ENCODE data around the gene SPATS2. TPM values are rescaled to one million over a fixed set of nuclear protein-coding genes. Genes with fewer than 3 reads are reported as not detected.

Gene SPATS2
- total RNA-seq, 2 experiments from 2014 or later: 6.1 to 6.4 TPM

- Histone ChIP-seq H3K9me3 (ENCODE audit: control insufficient read depth in 1 of 2, insufficient read depth in 1 of 2, low read length in 2 of 2) (no peaks in the 10 kb centered on the region), H3K4me1 (ENCODE audit: insufficient read depth, low read length) (peaks cover 3% of the 10 kb centered on the region), H3K36me3 (ENCODE audit: insufficient read depth, low read length) (no peaks in the 10 kb centered on the region), H3K27me3 (ENCODE audit: control insufficient read depth in 1 of 2, insufficient read depth in 2 of 2, low read length in 2 of 2) (no peaks in the 10 kb centered on the region), H3K4me3 (ENCODE audit: low read length) (no peak overlapping the region), H3K27ac (ENCODE audit: low read depth in 1 of 2, low read length in 2 of 2) (no peak overlapping the region)
- intact Hi-C loops (cut with DNase I, micrococcal nuclease): no loop called here
- no peaks in the 10 kb centered on the region for H3K9me3 Mint-ChIP-seq
- H3K4me3 Mint-ChIP-seq: no peak overlapping the region
- peaks cover 14% of the 10 kb centered on the region for H3K4me1 Mint-ChIP-seq (ENCODE audit: low read depth)
- CTCF ChIA-PET: no interaction called here
- DNase-seq: no peak
- H3K27ac Mint-ChIP-seq: peak overlapping the region; percentile 83
- no peaks in the 10 kb centered on the region for H3K27me3 Mint-ChIP-seq
- POLR2A ChIA-PET: no interaction called here
- TF ChIP-seq CTCF (IDR thresholded peaks at IDR 0.05): no peak
- ATAC-seq (ENCODE audit: poor library complexity): no peak
- H3K36me3 Mint-ChIP-seq (ENCODE audit: low read depth): peaks cover 7% of the 10 kb centered on the region
Observed at GRCh38 chr12:49502590-49502989, 135.3 kb downstream of the SPATS2 start.

DNA sequence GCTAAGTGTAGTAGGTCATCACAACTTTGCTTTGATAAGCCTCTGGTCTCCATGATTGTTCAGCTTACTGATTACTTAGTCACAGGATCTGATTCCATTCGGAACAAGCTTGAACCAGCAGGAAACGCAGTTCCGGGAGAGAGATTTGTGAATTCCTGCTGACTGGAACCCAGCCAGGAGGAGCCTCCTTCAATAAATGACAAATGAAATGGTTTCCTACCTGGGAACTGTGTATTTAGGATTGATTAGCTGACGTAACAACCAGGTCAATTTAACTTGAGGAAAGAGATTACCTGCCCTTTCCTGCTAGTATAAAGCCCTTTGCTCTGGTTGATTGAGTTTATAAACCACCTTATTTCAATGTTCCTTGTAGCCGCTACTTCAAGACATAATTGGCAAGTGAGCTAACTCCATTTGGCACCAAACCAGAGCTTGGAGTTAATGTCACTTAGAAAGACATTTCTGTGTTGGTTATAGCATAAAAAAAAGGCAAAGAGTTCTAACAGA is 136.5 kb downstream of the SPATS2 start:
- H3K4me1 Mint-ChIP-seq (ENCODE audit: low read depth): peaks cover 14% of the 10 kb centered on the region
- no peaks in the 10 kb centered on the region for H3K27me3 Mint-ChIP-seq
- ChIA-PET CTCF (interaction anchor here (0.7 to 1.6 kb wide), 3 partner anchors 10 to 145 kb away, joined by 4 to 5 read pairs (median 4); no protein-coding TSS in a partner anchor), POLR2A (interaction anchor here (0.7 kb wide), 1 partner anchor 10 kb away, joined by 5 read pairs; no protein-coding TSS in a partner anchor)
- TF ChIP-seq CTCF (IDR thresholded peaks at IDR 0.05): no peak
- no peaks in the 10 kb centered on the region for H3K9me3 ChIP-seq (ENCODE audit: control insufficient read depth in 1 of 2, insufficient read depth in 1 of 2, low read length in 2 of 2)
- H3K27ac Mint-ChIP-seq: no peak overlapping the region
- ATAC-seq (ENCODE audit: poor library complexity) (no peak), DNase-seq (no peak)
- peaks cover 3% of the 10 kb centered on the region for H3K4me1 ChIP-seq (ENCODE audit: insufficient read depth, low read length)
- peaks cover 5% of the 10 kb centered on the region for H3K36me3 Mint-ChIP-seq (ENCODE audit: low read depth)
- H3K9me3 Mint-ChIP-seq: no peaks in the 10 kb centered on the region
- H3K27me3 ChIP-seq (ENCODE audit: control insufficient read depth in 1 of 2, insufficient read depth in 2 of 2, low read length in 2 of 2): no peaks in the 10 kb centered on the region
- H3K36me3 ChIP-seq (ENCODE audit: insufficient read depth, low read length): no peaks in the 10 kb centered on the region
- H3K4me3 Mint-ChIP-seq: no peak overlapping the region
- intact Hi-C loops (cut with DNase I, micrococcal nuclease): no loop called here
- no peak overlapping the region for H3K4me3 ChIP-seq (ENCODE audit: low read length)
- H3K27ac ChIP-seq (ENCODE audit: low read depth in 1 of 2, low read length in 2 of 2): no peak overlapping the region

DNA sequence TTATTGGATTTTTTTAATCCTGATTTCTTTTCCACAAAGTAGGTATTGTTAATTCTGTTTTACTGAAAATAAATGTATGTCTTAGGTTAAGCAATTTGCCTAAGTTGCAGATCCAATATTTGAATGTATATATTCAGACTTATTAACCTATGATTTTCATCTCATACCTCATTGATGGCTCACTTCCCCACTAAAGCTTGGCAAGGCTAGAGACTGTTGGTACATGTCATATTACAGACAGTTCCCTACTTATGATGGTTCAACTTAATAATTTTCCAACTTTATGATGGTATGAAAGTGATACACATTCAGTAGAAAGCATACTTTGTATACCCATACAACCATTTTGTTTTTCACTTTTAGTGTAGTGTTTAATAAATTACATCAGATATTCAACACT is 138.4 kb downstream of the SPATS2 start:
- H3K4me3 ChIP-seq (ENCODE audit: low read length): no peak overlapping the region
- ChIA-PET CTCF (no interaction called here), POLR2A (no interaction called here)
- H3K27ac ChIP-seq (ENCODE audit: low read depth in 1 of 2, low read length in 2 of 2): no peak overlapping the region
- peaks cover 3% of the 10 kb centered on the region for H3K4me1 ChIP-seq (ENCODE audit: insufficient read depth, low read length)
- Mint-ChIP-seq H3K27ac (no peak overlapping the region), H3K36me3 (ENCODE audit: low read depth) (peaks cover 5% of the 10 kb centered on the region), H3K9me3 (no peaks in the 10 kb centered on the region), H3K27me3 (no peaks in the 10 kb centered on the region), H3K4me1 (ENCODE audit: low read depth) (peaks cover 14% of the 10 kb centered on the region), H3K4me3 (no peak overlapping the region)
- TF ChIP-seq CTCF (IDR thresholded peaks at IDR 0.05): no peak
- H3K27me3 ChIP-seq (ENCODE audit: control insufficient read depth in 1 of 2, insufficient read depth in 2 of 2, low read length in 2 of 2): no peaks in the 10 kb centered on the region
- no peaks in the 10 kb centered on the region for H3K9me3 ChIP-seq (ENCODE audit: control insufficient read depth in 1 of 2, insufficient read depth in 1 of 2, low read length in 2 of 2)
- ATAC-seq (ENCODE audit: poor library complexity) (no peak), DNase-seq (no peak)
- no peaks in the 10 kb centered on the region for H3K36me3 ChIP-seq (ENCODE audit: insufficient read depth, low read length)
- intact Hi-C loops (cut with DNase I, micrococcal nuclease): no loop called here

Measured in CD4-positive, alpha-beta T cell (primary cell).